Measurements from ENCODE around the gene NPHP1. TPM values are rescaled to one million over a fixed set of nuclear protein-coding genes. Genes with fewer than 3 reads are reported as not detected.

NPHP1 gene
- total and polyA plus RNA-seq, 2 of the 8 experiments (the other 6 are each of a cell fraction or from before 2014, with no cell fraction given): 1.4 to 2.8 TPM

DNA sequence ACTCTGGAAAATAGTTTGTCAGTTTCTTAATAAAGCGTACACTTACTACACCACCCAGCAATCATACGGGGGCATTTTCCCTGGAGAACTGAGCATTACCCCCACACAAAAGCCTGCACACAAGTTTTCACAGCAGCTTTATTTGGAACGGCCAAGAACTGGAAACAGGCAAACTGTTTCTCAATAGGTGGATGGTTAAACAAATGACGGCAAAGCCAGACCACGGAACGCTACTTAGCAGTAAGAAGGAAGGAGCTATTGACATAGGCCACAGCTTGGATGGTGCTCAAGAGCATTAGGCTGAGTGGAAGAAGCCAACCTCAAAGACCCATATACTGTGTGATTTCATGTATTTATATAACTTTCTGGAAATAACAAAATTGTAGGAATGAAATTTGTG lies 98.2 kb downstream of the NPHP1 start:
- peaks cover 3 to 7% of the 10 kb centered on the region in 2 experiments; a peak in 2 of 4 replicates for H3K9me3 ChIP-seq (ENCODE audit: insufficient read depth in 2 of 2, low read depth in 1 of 2, low read length in 1 of 2)
- H3K18ac ChIP-seq (ENCODE audit: extremely low read depth, low read length): no peak overlapping the region
- no peak overlapping the region for H2BK15ac ChIP-seq (ENCODE audit: low read length)
- H3K4me1 ChIP-seq (replicated peaks in 1 of 4; ENCODE audit: control insufficient read depth in 3 of 4, insufficient read depth in 4 of 4, low read length in 3 of 4): no peaks in the 10 kb centered on the region
- H3K23ac ChIP-seq (ENCODE audit: insufficient read length): no peak overlapping the region
- no peaks in the 10 kb centered on the region for H3K36me3 ChIP-seq (ENCODE audit: control insufficient read depth in 2 of 4, insufficient read depth in 4 of 4, low read length in 3 of 4)
- no peak overlapping the region for H2BK5ac ChIP-seq (ENCODE audit: low read depth, low read length)
- no peak overlapping the region for H2BK120ac ChIP-seq (replicated peaks; ENCODE audit: low read depth, low read length)
- no peak overlapping the region for H4K91ac ChIP-seq (replicated peaks; ENCODE audit: insufficient read length, low read length)
- no peaks in the 10 kb centered on the region for H4K20me1 ChIP-seq (replicated peaks in 1 of 2; ENCODE audit: control insufficient read depth in 1 of 2, insufficient read depth in 2 of 2, low read length in 2 of 2)
- H3K27ac ChIP-seq (ENCODE audit: low read depth, low read length): no peak overlapping the region
- CTCF ChIA-PET (ENCODE audit: partially characterized antibody): interaction anchor here (1.1 to 2.3 kb wide), 3 partner anchors 8 to 18 kb away, joined by 3 to 9 read pairs (median 8); partner anchors contain the start of gene MALL
- H2AK5ac ChIP-seq (ENCODE audit: low read depth, low read length): no peak overlapping the region
- no peaks in the 10 kb centered on the region for H3K79me2 ChIP-seq (ENCODE audit: control insufficient read depth in 1 of 2, insufficient read depth in 2 of 2, low read length in 2 of 2)
- H2BK20ac ChIP-seq (ENCODE audit: low read length): no peak overlapping the region
- no peak overlapping the region for H3K4ac ChIP-seq (replicated peaks; ENCODE audit: insufficient read length, low read depth, low read length)
- no peaks in the 10 kb centered on the region for H3K27me3 ChIP-seq (replicated peaks in 1 of 4; ENCODE audit: control insufficient read depth in 3 of 4, extremely low read depth in 1 of 4, insufficient read depth in 3 of 4, low read length in 3 of 4)
- POLR2A ChIA-PET (ENCODE audit: partially characterized antibody): no interaction called here
- H3K56ac ChIP-seq (replicated peaks; ENCODE audit: insufficient read length, low read depth, low read length): no peak overlapping the region
- H3K14ac ChIP-seq (ENCODE audit: insufficient read length): no peak overlapping the region
- no peak for DNase-seq (ENCODE audit: low read depth in 1 of 2, low spot score in 2 of 2)
- no peak for TF ChIP-seq TBP (IDR thresholded peaks at IDR 0.05; ENCODE audit: low read depth, low read length)
- no peak for TF ChIP-seq SP1 (IDR thresholded peaks at IDR 0.05; ENCODE audit: low read depth, low read length)
- no peak for TF ChIP-seq KDM4A (IDR thresholded peaks at IDR 0.05; ENCODE audit: low read depth, low read length, severe bottlenecking)
- no peak for TF ChIP-seq SAP30 (IDR thresholded peaks at IDR 0.05; ENCODE audit: insufficient read depth, insufficient replicate concordance, low read length)
- no peak for TF ChIP-seq RFX5 (IDR thresholded peaks at IDR 0.05; ENCODE audit: borderline replicate concordance, low read depth, low read length)
- TF ChIP-seq RXRA (IDR thresholded peaks at IDR 0.05; ENCODE audit: insufficient read depth, low read depth, low read length): no peak
- TF ChIP-seq SIX5 (IDR thresholded peaks at IDR 0.05; ENCODE audit: low read depth, low read length): no peak
- TF ChIP-seq, protein P1, sequence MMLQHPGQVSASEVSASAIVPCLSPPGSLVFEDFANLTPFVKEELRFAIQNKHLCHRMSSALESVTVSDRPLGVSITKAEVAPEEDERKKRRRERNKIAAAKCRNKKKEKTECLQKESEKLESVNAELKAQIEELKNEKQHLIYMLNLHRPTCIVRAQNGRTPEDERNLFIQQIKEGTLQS (IDR thresholded peaks at IDR 0.05; ENCODE audit: insufficient read depth, low read depth, low read length): no peak
- TF ChIP-seq TCF12 (IDR thresholded peaks at IDR 0.05; ENCODE audit: low read depth, low read length): no peak
- no peak for TF ChIP-seq KDM5A (IDR thresholded peaks at IDR 0.05; ENCODE audit: low read length)
- TF ChIP-seq JUN (IDR thresholded peaks at IDR 0.05; ENCODE audit: low read depth, low read length): no peak
- TF ChIP-seq JUND (IDR thresholded peaks at IDR 0.05; ENCODE audit: low read length): no peak
- no peak for TF ChIP-seq EGR1 (IDR thresholded peaks at IDR 0.05; ENCODE audit: borderline replicate concordance, low read depth, low read length)
- H3K23me2 ChIP-seq (ENCODE audit: low read depth, low read length): no peaks in the 10 kb centered on the region
- 93% methylated on average over 6 of the region's 6 CpGs; no CpG with 5 or more reads in 1 of the 2 experiments for WGBS, 2 experiments (ENCODE audit: extremely low coverage in 1 of 2, insufficient coverage in 1 of 2, insufficient read length in 1 of 2, insufficient replicate concordance in 2 of 2, low coverage in 1 of 2, low lambda C conversion rate in 2 of 2, missing lambda C conversion rate in 1 of 2)
- H3K4me3 ChIP-seq (ENCODE audit: extremely low read depth in 1 of 4, insufficient read depth in 2 of 4, low read depth in 3 of 4, low read length in 4 of 4): no peak overlapping the region
- no peak overlapping the region for H3K9ac ChIP-seq (replicated peaks in 1 of 4; ENCODE audit: extremely low read depth in 1 of 4, low read depth in 3 of 4, low read length in 3 of 4)
- no peak overlapping the region for H4K8ac ChIP-seq (ENCODE audit: extremely low read depth, insufficient read depth, low read length)
- no peak overlapping the region for H2AFZ ChIP-seq (ENCODE audit: low read length)
- H2BK12ac ChIP-seq (ENCODE audit: low read depth, low read length): no peak overlapping the region
- no peak overlapping the region for H3K4me2 ChIP-seq (ENCODE audit: insufficient read depth in 1 of 2, low read depth in 2 of 2, low read length in 2 of 2)
- no peak for FAIRE-seq
- no peaks in the 10 kb centered on the region for H3K79me1 ChIP-seq (ENCODE audit: low read depth, low read length)
- H4K5ac ChIP-seq (ENCODE audit: insufficient read length, low read depth, low read length): no peak overlapping the region
